ENCODE measurements around the gene TSSK3.
"Not testable (repeated sequence)": the region's sequence is repeated elsewhere in the genome, so short reads cannot be mapped to it uniquely, and the experiment has no call there.

TSSK3 gene

DNA sequence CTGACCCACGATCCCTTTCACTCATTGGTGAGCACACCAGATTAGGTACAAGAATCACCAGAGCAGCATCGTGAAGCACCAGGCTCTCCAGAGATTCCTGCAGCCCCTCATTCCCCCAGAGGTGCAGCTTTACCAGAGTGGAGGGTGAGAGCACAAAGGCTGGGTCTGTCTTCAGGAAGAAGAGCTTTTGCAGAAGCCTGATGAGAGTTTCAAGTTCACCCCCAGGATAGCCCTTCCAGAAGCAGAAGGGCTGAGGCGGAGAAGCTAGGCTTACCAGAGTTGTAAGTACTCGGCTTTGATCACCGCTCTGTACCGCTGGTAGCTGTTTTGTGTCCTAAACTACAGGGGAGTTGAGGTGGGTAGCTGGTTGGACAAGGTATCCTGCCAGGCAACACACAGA is 3.1 kb downstream of the TSSK3 start:
- DNase-seq, result no peak

DNA sequence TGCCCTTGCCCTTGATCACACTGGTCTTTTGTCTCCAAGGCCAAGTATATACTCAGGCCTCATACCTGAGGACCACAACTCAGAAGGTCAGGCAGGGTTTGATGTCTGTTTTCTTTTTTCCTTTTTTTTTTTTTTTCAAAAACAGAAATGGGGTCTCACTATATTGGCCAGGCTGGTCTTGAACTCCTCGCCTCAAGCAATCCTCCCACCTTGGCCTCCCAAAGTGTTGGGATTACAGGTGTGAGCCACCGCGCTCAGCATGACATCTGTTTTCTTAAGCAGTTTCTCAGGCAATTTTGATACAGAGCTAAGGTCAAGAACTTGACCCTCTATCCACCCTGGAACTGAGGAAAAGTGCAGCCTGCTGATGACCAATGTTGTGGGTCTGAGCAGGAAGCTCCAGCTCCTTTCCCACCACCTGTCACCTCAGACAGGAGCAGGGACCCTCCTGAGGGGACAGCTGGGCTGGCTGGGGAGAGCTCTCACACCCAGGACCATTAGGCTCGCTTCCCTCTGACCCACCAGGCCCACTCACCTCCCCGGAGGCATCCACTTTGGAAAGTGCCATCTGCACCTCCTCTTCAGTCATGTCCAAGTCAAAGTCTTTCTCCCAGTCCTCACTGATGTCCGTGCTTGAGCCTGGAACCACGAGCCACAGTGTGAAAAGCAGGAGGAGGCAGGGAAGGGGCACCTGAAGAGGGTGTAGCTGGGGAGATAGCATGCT is 5.7 kb downstream of the TSSK3 start:
- DNase-seq, result no peak

DNA sequence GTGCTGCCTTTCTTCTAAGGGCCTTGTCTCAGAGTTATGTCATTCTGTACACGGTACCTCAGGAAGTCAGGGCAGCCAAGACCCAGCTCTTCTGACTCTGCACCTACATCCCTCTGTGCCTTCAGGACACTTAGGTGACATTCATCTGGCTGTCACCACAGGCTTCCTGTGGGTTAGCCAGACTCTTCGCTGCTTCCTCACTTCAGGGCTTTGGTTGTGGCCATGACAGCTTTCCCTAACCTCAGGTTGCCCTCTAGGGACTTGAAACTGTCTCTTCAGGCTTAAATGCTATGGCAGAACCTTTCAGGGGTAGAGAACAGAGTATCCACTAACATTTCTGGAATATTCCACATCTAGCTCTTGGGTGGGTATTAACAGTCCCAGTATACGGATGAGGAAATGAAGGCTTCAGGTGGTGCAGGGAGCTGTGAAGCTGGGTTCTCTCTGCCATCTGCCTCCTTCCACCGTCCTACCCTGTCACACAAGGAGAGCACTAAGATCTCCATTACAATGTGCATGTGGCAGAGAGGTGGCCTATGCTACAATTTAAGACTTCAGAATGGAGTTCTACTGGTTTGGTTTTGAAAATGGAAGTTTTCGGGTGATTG is 9.9 kb downstream of the TSSK3 start:
- peak; percentile 38 for DNase-seq

DNA sequence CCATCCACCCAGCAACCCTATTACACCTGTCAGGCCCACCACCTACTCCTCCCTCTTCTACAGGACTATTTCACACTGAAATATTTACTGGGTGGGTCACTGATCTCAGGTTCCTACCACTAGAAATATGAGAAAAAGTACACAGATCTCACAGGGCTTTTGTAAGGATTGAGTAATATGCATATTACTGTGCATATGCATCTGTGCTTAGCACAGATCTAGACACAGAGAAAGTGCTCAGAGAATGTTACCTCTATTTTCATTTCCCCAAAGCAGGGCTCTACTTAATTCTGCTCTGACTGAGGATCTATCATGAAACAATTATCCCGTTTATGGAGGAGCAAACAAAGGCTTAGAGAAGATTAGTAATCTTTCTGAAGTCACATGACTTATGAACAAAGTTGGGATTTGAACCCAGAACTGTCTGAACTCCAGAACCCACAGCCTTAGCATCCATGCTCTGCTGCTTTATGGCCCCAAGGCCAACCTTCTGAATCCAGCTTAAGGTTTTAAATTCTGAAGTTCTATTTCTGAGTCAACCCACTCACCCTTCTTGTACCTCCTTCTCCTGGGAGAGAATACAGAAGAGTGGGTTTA is 11.8 kb downstream of the TSSK3 start:
- DNase-seq, result no peak

DNA sequence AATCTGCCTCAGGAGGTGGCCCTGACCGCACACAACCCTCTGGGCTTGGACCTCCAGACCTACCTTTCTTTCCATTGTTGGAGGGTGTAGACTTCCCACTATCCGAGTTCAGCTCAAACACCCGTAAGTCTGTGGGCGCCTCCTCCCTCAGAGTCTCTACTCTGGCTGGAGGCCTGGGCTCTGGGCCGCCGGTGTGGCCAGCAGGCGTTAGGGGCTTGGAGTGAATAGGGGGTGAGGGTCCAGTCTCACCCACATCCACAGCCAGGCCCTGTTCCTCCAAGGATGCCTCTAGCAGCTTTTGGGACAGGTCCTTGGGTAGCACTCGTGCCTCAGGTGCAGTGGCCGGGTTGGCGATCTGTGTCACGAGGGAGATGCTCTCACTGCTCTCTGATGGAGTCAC is 13.9 kb downstream of the TSSK3 start:
- no peak for DNase-seq

DNA sequence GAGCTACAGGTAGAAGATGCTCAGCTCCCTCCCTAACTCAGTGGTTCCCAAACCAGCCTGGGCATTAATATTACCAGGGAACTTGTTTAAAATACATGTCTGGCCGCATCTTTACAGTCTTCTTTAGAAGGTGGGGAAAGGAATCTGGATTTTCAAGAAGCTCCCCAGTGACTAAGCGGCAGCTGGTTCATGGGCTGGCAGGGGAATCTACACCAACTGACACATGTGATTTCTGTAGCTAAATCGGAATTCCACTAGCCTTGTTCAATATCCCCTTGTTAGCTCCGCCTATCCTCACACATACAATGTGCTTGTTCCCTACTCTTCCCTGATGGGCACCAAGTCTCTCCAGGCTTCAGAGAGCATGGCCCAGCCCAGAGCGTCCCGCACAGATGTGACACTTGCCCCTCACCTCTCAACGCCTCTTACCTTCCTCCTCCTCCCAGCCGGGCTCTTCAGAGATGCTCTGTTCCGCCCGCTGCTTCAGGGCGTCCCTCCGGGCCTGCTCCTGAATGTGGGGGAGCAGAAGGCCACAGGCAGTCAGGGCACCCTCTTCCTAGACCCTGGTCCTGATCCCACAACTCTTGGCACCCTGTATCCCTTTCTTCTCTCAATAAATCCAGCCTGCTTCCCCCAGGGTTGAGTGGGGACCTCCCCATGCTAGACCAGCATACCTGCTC is 15.3 kb downstream of the TSSK3 start:
- DNase-seq, result no peak

DNA sequence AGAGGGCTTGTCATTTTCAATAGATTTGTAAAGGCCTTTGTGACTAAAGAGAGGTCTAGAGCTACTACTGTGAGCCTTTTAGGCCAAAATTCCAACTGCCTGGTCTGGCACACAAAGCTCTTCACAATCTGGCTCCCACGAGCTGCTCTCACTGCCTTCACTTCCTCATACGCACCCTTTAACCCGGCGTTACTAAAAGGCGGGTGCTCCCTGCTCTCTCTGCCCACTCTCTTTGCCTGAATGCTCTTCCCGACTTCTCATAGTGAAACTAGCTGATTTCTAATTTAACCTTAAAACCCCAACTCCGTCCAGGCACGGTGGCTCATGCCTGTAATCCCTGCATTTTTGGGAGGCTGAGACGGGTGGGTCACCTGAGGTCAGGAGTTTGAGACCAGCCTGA is 17.7 kb downstream of the TSSK3 start:
- DNase-seq, result no peak

DNA sequence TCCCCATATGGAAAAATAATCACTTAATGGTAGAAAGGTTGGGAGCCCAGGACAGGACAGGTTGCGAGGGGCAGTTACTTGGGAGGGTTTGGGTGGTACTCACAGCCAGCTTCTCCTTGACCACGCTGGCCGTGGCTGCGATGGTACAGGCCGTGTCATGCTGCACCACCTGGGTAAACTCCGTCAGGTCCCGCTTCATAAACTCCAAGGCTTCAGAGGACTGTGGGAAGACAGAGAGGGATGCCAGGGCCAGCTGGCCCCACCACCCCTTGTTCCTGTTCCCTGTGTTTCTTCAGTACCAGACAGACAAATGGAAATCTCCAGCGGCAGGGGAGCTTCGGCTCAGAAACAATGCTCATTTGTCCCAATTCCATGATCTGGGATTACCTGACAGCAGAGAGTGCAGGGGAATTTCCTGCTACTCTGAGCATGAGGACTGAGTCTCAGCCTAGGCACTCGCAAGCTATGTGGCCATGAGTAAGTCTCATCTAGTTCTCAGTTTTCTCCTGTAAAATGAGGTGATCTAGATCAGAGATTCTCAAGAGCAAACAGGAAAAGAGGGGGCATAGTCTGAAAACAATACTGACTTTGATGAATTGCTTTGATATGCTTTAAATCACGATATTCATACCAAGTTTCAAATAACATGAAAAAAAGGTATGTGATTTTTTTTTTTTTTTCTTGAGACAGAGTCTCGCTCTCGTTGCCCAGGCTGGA is 24.5 kb downstream of the TSSK3 start:
- DNase-seq, result no peak

DNA sequence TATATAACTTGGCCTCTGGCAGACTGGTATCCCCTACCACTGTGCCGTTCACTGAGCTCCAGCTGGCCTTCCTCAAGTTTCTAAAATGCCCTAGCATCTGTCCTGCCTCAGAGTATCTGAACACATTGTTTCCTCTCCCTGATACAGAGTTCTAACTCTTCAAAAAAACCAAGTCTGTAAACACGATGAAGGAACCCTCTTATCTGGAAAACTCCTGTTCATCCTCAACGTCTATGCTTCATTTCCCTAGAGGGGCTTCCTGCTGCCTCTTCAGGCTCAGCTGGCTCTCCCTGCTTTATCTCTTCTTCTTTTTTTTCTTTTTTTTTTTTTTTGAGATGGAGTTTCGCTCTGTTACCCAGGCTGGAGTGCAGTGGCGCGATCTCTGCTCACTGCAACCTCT is 26.3 kb downstream of the TSSK3 start:
- DNase-seq, result no peak

DNA sequence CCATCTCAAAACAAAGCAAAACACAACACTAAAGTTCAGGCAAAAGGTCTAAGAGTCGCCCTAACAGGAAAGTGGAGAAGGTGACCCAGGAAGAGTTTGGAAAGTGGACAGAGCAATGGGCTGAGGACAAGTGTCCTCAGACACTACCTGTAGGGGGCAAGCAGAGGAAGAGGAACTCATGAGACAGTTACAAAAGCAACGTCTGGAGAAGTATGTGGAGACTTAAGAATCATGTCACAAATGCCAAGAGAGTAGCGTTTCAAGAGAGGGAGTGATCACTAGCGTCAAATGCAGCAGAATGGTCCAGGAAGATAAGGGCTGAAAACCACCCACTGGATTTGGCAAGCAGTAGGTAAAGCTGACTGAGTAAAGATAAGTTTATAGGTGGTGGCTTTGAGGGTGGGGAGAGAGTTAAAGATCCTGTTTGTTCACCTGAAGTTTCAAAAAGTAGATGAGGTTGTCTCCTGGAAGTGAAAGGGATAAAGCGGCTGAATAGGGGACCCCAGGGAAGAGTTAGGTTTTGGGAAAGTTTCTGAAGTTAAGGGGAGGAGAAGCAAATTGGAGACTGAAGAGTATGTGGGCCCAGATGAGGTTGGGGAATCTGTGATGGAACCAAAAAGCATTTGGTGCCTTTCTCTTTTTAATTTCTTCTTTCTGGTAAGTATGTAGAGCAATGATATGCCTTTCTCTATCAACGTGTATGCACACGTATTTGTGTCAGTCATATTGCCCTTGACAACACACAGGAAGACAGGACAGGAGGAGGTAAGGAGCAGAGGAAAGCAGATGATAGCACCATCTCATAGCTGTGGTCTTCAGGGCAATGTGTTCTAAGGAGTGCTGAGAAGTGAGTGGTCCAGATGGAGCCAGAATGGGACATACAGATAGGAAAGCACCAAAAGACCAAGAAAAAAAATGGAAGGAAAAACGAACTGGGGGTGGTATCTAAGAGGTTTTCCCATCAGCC is 28.8 kb downstream of the TSSK3 start:
- DNase-seq, result no peak

DNA sequence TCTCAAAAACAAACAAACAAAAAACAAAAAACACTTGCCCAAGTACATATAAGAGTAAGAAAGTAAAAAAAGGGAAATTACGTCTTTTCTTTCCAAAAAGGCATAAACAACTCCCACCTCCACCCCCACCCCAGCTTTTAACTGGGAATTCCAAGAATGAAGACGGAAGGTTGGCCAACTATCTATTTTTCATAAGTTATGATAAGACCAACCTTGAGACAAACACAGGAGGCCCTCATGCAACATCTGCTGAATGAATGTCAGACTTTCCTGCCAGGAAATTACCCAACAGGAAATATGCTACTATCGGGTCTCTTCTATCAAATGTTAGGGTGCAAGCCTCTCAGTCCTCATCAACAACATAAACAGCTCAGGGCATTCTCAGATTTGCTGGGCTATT is 30.0 kb downstream of the TSSK3 start:
- DNase-seq, result no peak

DNA sequence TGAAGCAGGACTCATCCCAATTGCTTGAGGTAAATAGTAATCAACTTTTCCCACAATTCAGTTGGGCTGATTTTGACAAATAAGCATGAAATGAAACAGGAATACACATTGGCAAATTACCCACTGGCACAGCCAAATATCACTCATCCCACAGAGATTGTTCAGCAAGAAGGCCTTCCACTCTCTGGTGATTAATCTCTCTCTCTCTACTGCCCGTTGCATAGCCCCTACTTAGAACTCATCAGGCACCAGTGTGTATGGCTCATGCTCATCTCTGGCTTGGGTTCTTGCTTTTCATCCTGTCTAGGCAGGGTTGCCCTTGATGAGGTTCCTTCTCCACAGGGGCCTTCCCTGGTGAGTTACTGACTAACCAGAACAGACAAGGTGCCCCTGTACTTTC is 30.8 kb downstream of the TSSK3 start:
- DNase-seq, result no peak

DNA sequence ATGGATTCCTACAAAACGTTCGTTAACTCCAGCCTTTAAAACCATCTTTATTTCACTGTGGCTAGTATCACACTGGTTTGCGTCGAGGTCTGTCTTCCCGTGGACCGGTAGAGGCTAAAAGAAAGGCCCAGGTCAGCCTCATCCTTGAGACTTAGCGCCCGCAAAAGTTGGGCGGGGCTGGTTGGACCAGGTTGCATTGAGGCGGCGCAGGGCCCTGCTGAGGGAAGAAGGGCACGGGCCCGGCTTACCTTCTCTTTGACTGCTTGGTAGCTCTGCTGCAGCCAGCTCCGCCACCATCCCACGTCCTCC is 31.4 kb downstream of the TSSK3 start:
- DNase-seq, result no peak

DNA sequence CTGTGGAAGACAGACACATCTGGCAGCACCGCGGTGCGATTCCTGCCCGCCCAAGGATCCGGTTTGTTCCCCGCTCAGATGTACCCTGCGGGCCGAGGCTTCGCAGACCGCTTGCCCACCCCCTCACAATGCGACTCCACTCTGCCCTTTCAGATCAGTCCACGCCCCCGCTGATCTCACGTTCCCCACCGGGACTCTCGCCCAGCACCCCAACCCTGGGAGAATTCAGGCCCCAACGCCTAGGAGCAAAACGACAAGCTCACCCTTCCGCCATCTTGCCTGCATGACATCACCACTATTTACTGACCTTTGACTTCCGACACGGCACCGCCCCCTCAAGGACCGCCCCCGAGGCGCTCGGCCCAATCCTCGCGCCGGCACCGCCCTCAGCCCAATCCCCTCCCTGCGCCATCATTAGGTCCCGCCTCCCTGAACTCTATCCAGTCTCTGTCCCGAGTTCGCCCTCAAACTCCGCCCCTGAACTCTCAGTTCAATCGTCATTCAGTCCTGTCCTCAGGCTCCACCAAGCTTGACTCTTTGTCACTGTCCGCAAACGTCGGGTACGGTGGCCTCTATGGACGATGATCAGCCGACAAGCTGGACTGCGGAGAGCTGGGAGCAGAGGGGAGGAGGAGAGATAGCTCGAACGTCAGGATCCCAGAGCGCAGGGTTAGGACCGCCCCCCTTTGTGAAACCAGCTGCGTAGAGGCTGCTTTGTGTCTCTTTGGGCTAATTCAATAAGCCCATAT is 32.0 kb downstream of the TSSK3 start, which contains the start of gene BSDC1:
BSDC1 (minus strand) TSS at position 301 of the 749 bp plus-strand sequence; CDS start at position 274, 27 bp downstream.
- DNase-seq, result peak; percentile 98

DNA sequence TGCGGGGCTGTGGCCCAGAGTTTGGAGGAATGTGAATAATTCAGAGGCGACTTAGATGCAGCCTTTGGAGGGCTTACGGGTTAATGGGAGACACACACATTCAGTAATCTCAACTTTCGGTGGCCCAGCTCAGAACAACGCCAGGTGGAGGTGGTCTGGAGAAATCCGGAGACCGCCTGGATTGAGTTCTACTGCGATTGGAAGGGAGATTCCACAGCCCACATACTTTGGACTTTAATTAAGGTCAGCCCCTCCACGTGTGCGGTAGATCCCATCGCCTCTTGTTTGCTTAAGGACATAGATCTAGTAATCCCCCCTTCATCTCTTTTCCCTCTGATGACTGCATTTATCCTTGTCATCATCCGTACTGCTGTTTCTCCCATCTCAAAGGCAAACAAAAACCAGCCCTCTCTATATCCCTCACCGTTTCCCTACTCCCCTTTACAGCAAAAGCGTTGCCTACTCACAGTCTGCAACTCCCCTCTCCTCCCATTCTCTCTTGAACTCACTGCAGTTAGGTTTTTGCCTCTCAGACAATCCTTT is 32.6 kb downstream of the TSSK3 start:
- no peak for DNase-seq

DNA sequence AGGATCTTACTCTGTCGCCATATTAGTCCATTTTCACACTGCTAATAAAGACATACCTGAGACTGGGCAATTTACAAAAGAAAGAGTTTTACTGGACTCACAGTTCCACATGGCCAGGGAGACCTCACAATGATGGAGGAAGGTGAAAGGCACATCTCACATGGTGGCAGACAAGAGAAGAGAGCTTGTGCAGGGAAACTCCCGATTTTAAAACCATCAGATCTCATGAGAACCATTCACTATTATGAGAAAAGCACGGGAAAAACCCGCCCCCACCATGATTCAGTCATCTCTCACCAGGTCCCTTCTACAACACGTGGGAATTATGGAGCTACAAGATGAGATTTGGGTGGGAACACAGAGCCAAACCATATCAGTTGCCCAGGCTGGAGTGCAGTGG is 34.2 kb downstream of the TSSK3 start:
- not testable (repeated sequence) for DNase-seq

DNA sequence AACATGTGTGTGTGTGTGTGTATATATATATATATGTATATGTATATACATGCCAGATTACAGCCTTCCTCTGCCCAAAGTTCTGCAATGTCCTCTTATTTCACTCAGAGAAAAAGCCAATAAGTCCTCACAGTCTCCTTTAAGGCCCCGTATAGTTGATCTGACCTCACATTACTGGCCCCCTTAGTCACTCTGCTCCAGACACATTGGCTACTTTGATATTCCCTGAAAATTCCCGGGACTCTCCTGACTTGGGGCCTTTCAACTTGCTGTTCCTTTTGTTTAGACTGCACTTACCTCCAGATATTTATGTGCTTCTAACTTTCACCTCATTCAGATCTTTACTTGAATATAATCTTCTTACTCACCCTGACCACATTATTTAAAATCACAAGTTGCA is 36.1 kb downstream of the TSSK3 start:
- no peak for DNase-seq

DNA sequence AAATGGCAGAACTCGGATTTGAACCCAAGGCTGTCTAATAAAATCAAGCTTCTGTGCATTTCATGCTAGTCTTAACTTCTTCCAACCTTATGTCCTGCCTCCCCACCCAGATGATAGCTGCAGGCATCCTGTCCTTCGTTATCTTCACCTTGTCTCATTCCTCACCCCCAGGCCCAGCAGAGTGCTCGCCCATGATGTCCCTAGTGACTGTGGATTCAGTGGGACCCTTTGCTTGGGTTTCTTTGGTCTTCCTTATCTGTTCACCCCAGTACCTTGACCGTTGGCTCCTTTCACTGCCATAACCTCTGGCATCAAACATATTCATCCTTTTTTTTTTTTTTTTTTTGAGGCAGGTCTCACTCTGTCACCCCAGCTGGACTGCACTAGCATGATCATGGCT is 37.5 kb downstream of the TSSK3 start:
- no peak for DNase-seq

DNA sequence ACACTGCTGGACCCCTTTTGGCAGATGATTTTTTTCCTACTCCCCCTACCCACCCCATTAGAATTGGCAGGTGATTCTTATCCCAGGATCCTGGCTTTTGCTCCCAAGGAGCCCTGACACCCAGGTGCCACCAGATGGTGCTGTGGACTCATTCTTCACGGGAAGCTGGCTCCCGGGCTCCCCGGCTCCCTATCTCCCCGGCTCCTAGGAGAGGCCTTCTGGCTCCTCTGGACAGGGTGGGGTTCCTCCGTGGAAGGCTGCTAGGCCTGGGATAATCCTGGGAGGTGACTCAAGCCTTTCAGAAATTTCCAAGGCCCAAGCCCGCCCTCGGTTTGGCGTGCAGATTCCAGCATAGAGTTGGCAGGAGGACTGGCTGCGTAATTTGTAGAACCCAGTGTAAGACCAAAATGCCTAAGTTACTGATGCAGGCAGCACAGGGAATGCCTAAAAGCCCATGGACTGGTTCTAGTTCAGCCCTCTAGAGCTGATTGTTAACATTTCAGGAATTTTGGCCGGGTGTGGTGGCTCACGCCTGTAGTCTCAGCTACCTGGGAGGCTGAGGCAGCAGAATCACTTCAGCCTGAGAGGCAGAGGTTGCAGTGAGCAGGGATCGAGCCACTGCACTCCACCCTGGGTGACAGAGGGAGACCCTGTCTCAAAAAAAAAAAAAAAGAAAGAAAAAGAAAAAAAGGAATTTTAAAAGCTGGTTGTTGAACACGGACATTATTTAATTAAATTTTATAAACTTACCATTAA is 38.7 kb downstream of the TSSK3 start:
- DNase-seq, result peak; percentile 43

DNA sequence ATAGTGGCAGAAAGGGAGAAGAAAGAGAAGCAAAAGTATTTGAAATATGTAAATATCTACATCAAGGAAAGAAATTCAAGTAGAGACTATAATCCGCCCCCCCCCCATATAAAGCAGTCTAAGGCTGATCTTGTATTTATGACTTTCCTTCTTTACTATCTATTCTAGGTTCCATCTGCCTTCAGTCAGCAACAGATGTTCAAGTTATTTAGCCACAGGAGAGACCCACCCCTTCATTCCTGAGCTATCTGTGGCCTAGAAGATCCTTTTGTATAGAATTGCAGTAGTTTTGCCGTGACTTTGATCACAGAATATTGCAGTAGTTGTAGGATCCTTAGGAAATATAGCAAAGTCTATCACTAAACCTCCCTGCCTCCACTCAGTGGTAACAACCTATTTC is 42.6 kb downstream of the TSSK3 start:
- DNase-seq, result no peak
